Measurements from ENCODE around the gene MACROD1. TPM values are rescaled to one million over a fixed set of nuclear protein-coding genes. Genes with fewer than 3 reads are reported as not detected.
A peak's percentile ranks its signal among the peaks of the same experiment; 100 is the strongest.

The MACROD1 gene
- total and polyA plus RNA-seq, 7 experiments from 2014 or later, result 5.4 to 16.2 (median 9.7) TPM

DNA sequence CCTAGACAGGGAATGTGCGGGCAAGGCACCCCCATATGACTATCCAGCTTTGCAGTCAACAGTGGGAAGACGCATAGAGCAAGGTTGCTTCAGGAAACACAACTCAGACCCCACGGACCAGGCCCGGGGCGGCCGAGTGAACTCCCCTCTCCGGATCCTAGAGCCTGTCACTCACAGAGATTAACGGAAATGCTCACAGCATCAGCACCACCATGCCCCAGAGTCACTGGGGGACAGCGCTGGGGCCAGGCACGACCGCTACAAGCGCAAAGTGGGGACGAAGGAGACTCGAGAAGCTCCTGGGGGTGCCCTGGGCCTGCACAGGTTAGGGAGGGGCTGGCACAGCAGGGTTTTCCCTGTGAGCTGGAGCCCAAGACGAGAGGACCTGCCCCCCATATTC is 15.9 kb downstream of the MACROD1 start:
- no peaks in the 10 kb centered on the region for H3K4me1 ChIP-seq (ENCODE audit: control insufficient read depth in 2 of 2, insufficient read depth in 2 of 2, low read length in 2 of 2)
- DNase-seq, result no peak
- H3K4me3 ChIP-seq (ENCODE audit: low read length), result no peak overlapping the region
- POLR2A ChIA-PET, result no interaction called here
- CTCF ChIA-PET, result interaction anchor here (0.5 to 3.5 kb wide), 6 partner anchors 20 to 314 kb away, joined by 3 to 25 read pairs (median 6); no protein-coding TSS in a partner anchor
- H3K36me3 Mint-ChIP-seq, result no peaks in the 10 kb centered on the region
- no peaks in the 10 kb centered on the region for H3K27me3 ChIP-seq (ENCODE audit: control insufficient read depth in 2 of 2, insufficient read depth in 2 of 2, low read length in 2 of 2)
- H3K4me1 Mint-ChIP-seq, result peaks cover 0 to 17% (median 5%) of the 10 kb centered on the region in 7 donors
- H3K27ac Mint-ChIP-seq, result no peak overlapping the region
- H3K9me3 Mint-ChIP-seq, result no peaks in the 10 kb centered on the region
- no peak overlapping the region for H3K27ac ChIP-seq (ENCODE audit: low read depth, low read length)
- H3K4me3 Mint-ChIP-seq, result no peak overlapping the region
- H3K36me3 ChIP-seq (ENCODE audit: control insufficient read depth in 2 of 3, insufficient read depth in 3 of 3, low read length in 3 of 3), result no peaks in the 10 kb centered on the region
- H3K27me3 Mint-ChIP-seq, result peaks cover 0 to 5% (median 0%) of the 10 kb centered on the region in 5 donors
- H3K9me3 ChIP-seq (ENCODE audit: control insufficient read depth in 2 of 3, low read length in 3 of 3), result no peaks in the 10 kb centered on the region
- no peak for ATAC-seq
- intact Hi-C loops (cut with micrococcal nuclease), result loop anchor here in 1 of 2 donors (10.0 kb wide), 1 partner anchor 1115 kb away; no protein-coding TSS in a partner anchor

DNA sequence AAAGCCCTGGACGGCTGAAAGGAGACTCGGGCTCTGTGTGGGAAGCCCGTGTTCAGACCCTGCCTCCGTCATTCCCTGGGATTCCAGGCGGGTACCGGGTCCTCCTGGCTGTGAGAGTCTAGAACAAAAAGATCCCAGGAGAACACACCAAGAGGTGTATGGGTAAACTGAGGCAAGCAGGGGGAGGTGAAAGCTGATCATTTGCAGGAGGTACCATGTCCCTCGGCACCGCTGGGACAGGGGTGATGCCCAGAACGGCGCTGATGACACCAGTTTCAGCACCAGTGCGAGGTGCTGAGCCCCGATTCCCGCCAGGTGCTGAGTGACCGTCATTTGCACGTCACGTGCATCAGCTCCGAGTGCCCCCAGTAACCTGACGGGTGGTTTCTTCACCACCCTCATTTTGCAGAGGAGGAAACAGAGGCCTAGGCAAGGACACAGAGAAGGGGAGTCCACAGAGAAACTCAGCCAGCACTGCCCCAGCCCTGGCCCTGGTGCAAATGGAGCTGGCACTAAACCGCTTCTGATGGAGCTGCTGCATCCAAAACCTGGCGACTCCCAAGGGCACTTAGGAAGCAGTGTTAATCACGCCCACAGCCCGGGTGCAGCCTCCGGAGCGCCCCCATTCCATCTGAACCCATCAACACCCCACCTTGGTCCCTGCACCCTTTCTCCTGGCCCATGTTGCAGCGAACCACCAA is 16.8 kb downstream of the MACROD1 start:
- DNase-seq (no peak), ATAC-seq (no peak)
- Mint-ChIP-seq H3K9me3 (no peaks in the 10 kb centered on the region), H3K4me1 (peaks cover 3 to 18% (median 6%) of the 10 kb centered on the region in 7 donors), H3K36me3 (no peaks in the 10 kb centered on the region), H3K27me3 (peaks cover 0 to 4% (median 0%) of the 10 kb centered on the region in 5 donors), H3K4me3 (no peak overlapping the region), H3K27ac (no peak overlapping the region)
- Histone ChIP-seq H3K4me1 (ENCODE audit: control insufficient read depth in 2 of 2, insufficient read depth in 2 of 2, low read length in 2 of 2) (no peaks in the 10 kb centered on the region), H3K27me3 (ENCODE audit: control insufficient read depth in 2 of 2, insufficient read depth in 2 of 2, low read length in 2 of 2) (no peaks in the 10 kb centered on the region), H3K9me3 (ENCODE audit: control insufficient read depth in 2 of 3, low read length in 3 of 3) (no peaks in the 10 kb centered on the region), H3K36me3 (ENCODE audit: control insufficient read depth in 2 of 3, insufficient read depth in 3 of 3, low read length in 3 of 3) (no peaks in the 10 kb centered on the region), H3K27ac (ENCODE audit: low read depth, low read length) (no peak overlapping the region), H3K4me3 (ENCODE audit: low read length) (no peak overlapping the region)
- intact Hi-C loops (cut with micrococcal nuclease), result loop anchor here (1.0 to 5.0 kb wide), 5 partner anchors 149 to 382 kb away; partner anchors contain the start of gene ZFTA (in 1 of the 2)
- POLR2A ChIA-PET, result no interaction called here
- CTCF ChIA-PET, result interaction anchor here (0.6 to 2.7 kb wide), 5 partner anchors 21 to 500 kb away, joined by 3 to 13 read pairs (median 5); no protein-coding TSS in a partner anchor

DNA sequence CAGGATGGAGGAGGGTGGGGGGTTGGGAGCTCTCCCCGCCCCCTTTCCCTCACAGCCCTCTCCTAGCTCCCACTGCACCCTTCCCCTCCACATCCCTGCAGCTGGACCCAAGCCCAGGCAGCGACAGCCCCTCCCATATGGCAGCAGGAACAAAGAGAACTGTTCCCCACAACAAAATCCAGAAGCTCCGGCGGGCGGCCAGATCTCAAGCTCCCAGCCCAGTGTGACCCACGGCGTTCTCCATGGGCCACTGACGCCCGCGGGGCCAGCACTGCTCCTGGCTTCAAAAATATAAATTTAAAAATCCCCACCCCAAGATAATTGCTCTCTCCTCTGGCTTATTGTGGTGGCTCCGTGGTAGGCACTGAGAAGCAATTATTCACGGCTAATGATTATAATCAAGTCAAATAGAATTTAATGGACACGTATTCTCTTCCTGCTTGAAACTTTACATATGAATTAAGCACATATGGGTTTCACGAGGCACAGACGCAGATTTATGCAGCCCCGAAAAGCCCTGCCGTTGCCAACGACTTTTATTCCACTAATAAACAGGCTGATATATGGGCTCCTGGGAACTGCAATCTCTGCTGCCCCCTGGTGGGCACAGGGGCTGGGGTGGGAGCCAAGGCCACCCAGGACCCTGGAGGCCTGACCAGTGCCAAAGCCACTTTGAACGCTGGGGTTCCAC is 17.5 kb downstream of the MACROD1 start:
- intact Hi-C loops (cut with micrococcal nuclease), result loop anchor here (1.0 to 5.0 kb wide), 5 partner anchors 148 to 382 kb away; partner anchors contain the start of gene ZFTA (in 1 of the 2)
- Histone ChIP-seq H3K4me3 (ENCODE audit: low read length) (no peak overlapping the region), H3K4me1 (ENCODE audit: control insufficient read depth in 2 of 2, insufficient read depth in 2 of 2, low read length in 2 of 2) (no peaks in the 10 kb centered on the region), H3K27me3 (ENCODE audit: control insufficient read depth in 2 of 2, insufficient read depth in 2 of 2, low read length in 2 of 2) (no peaks in the 10 kb centered on the region), H3K9me3 (ENCODE audit: control insufficient read depth in 2 of 3, low read length in 3 of 3) (no peaks in the 10 kb centered on the region), H3K27ac (ENCODE audit: low read depth, low read length) (no peak overlapping the region), H3K36me3 (ENCODE audit: control insufficient read depth in 2 of 3, insufficient read depth in 3 of 3, low read length in 3 of 3) (no peaks in the 10 kb centered on the region)
- peak; percentile 68 for ATAC-seq
- peak overlapping the region in 1 of 9 donors; percentile 51 for H3K27ac Mint-ChIP-seq
- POLR2A ChIA-PET, result no interaction called here
- H3K27me3 Mint-ChIP-seq, result no peaks in the 10 kb centered on the region
- peaks cover 6 to 21% (median 11%) of the 10 kb centered on the region in 7 donors for H3K4me1 Mint-ChIP-seq
- H3K4me3 Mint-ChIP-seq, result no peak overlapping the region
- no peaks in the 10 kb centered on the region for H3K36me3 Mint-ChIP-seq
- no peaks in the 10 kb centered on the region for H3K9me3 Mint-ChIP-seq
- peak; percentile 33 to 73 (median 60) for DNase-seq
- CTCF ChIA-PET, result interaction anchor here (0.6 to 2.0 kb wide), 8 partner anchors 145 to 499 kb away, joined by 3 to 11 read pairs (median 4); no protein-coding TSS in a partner anchor

DNA sequence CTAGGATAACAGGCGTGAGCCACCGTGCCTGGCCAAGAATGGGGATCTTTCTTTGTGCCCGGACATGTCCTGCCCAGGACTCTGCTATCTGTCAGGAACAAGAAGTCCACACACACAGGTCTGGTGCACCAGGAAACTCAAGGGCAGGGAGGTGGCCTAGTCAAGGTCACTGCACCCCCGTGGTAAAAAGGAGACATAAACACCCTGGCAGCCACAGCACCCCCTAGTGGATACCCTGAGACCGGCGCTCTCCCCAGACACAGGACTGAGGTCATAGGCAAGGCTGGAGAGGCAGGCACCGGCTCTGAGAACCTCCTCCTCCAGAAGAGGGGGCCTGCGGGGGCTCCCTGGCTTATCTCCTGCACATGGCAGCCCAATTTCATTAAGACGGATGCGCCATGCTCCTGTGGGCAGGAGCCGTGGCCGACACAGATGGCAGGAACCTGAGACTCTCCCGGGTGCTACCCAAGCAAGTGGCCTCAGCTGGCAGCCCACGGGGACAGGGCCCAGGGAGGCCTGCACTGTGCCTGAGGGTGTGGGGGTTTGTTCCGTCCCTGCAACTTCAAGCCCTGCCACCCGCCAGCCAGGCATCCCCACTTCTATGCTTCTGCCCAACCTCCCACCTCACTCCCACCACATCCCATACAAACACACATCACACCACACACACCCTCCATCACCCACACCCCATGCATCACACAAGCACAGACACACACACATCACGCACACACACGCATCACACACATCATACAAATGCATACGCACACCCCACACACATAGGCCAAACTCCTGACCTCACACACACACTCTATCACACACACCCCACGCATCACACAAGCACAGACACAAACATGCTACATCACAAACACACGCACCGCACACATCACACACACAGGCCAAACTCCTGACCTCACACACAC is 19.6 kb downstream of the MACROD1 start:
- H3K9me3 ChIP-seq (ENCODE audit: control insufficient read depth in 2 of 3, low read length in 3 of 3), result no peaks in the 10 kb centered on the region
- Mint-ChIP-seq H3K36me3 (no peaks in the 10 kb centered on the region), H3K9me3 (no peaks in the 10 kb centered on the region), H3K4me1 (peaks cover 6 to 18% (median 13%) of the 10 kb centered on the region in 7 donors), H3K4me3 (peak overlapping the region in 1 of 10 donors; percentile 14), H3K27ac (peak overlapping the region in 1 of 9 donors; percentile 1), H3K27me3 (no peaks in the 10 kb centered on the region)
- POLR2A ChIA-PET, result no interaction called here
- DNase-seq (peak; percentile 21 to 64 (median 50)), ATAC-seq (peak; percentile 86)
- H3K27ac ChIP-seq (ENCODE audit: low read depth, low read length), result no peak overlapping the region
- CTCF ChIA-PET, result interaction anchor here (0.6 to 2.0 kb wide), 3 partner anchors 42 to 309 kb away, joined by 3 to 11 read pairs (median 5); no protein-coding TSS in a partner anchor
- intact Hi-C loops (cut with micrococcal nuclease), result loop anchor here in 1 of 2 donors (5.0 kb wide), 1 partner anchor 239 kb away; no protein-coding TSS in a partner anchor
- no peak overlapping the region for H3K4me3 ChIP-seq (ENCODE audit: low read length)
- no peaks in the 10 kb centered on the region for H3K4me1 ChIP-seq (ENCODE audit: control insufficient read depth in 2 of 2, insufficient read depth in 2 of 2, low read length in 2 of 2)
- H3K27me3 ChIP-seq (ENCODE audit: control insufficient read depth in 2 of 2, insufficient read depth in 2 of 2, low read length in 2 of 2), result no peaks in the 10 kb centered on the region
- no peaks in the 10 kb centered on the region for H3K36me3 ChIP-seq (ENCODE audit: control insufficient read depth in 2 of 3, insufficient read depth in 3 of 3, low read length in 3 of 3)

DNA sequence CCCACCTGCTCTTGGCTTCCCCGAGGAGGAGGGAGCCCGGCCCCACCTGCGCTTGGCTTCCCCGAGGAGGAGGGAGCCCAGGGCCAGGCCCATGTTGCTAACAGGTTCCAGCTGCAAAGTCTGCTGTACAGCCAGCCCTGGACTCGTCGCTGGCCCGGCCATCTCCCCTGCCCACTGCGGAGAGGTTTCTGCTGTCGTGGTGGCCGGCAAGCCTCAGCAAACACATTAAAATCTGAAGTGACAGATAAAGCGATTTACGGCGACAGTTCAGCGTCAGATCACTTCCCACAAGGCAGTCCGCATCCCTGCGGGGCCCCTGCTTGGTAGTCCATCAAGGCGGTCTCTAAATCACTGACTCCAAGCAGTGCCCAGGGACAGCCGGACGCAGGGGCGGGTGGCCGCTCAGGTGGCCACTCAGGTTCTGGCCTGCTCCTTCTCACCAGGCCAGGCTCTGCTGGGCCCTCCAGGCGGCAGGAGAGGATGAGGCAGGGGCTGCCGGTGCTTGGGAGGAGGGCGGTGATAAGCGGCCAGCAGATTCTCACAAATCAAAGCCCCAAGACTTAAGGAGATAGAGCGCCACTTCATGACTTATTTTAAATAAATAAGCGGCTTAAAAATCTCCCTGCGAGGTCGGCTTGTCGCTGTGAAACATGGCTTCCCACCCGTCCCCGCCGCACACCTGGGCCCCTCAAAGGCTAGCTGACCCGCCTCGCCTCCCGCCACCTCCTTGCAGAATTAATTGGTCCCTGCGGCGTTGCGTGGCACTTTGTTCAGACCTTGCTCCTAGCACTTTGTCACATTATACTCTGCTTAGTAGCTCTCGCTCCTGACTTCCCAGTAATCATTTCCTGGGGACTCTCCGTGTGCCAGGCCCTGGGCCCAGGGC is 21.1 kb downstream of the MACROD1 start:
- H3K4me3 Mint-ChIP-seq, result no peak overlapping the region
- ATAC-seq, result no peak
- no peaks in the 10 kb centered on the region for H3K36me3 Mint-ChIP-seq
- no peak for DNase-seq
- peaks cover 6 to 18% (median 13%) of the 10 kb centered on the region in 7 donors for H3K4me1 Mint-ChIP-seq
- Histone ChIP-seq H3K27me3 (ENCODE audit: control insufficient read depth in 2 of 2, insufficient read depth in 2 of 2, low read length in 2 of 2) (no peaks in the 10 kb centered on the region), H3K36me3 (ENCODE audit: control insufficient read depth in 2 of 3, insufficient read depth in 3 of 3, low read length in 3 of 3) (no peaks in the 10 kb centered on the region), H3K4me1 (ENCODE audit: control insufficient read depth in 2 of 2, insufficient read depth in 2 of 2, low read length in 2 of 2) (no peaks in the 10 kb centered on the region), H3K9me3 (ENCODE audit: control insufficient read depth in 2 of 3, low read length in 3 of 3) (no peaks in the 10 kb centered on the region), H3K4me3 (ENCODE audit: low read length) (no peak overlapping the region), H3K27ac (ENCODE audit: low read depth, low read length) (no peak overlapping the region)
- ChIA-PET CTCF (interaction anchor here (0.6 kb wide), 1 partner anchor 145 kb away, joined by 4 read pairs; no protein-coding TSS in a partner anchor), POLR2A (no interaction called here)
- intact Hi-C loops (cut with micrococcal nuclease), result loop anchor here in 1 of 2 donors (5.0 kb wide), 1 partner anchor 238 kb away; no protein-coding TSS in a partner anchor
- no peaks in the 10 kb centered on the region for H3K27me3 Mint-ChIP-seq
- no peaks in the 10 kb centered on the region for H3K9me3 Mint-ChIP-seq
- H3K27ac Mint-ChIP-seq, result no peak overlapping the region
